HG03342 (cell line): Measurements from ENCODE around the gene JTB.

Experiments
- ATAC-seq: cut with Tn5 transposase; IDR thresholded peaks from one replicate; pipeline ENCODE4 v1.9.1; 2021; ENCODE audit warnings: mild to moderate bottlenecking, moderate library complexity; ENCODE audit not compliant: unreplicated experiment

The JTB gene

GRCh38 chr1:153933955-153934354 is 43.5 kb downstream of the JTB start:
- ATAC-seq: no peak

DNA sequence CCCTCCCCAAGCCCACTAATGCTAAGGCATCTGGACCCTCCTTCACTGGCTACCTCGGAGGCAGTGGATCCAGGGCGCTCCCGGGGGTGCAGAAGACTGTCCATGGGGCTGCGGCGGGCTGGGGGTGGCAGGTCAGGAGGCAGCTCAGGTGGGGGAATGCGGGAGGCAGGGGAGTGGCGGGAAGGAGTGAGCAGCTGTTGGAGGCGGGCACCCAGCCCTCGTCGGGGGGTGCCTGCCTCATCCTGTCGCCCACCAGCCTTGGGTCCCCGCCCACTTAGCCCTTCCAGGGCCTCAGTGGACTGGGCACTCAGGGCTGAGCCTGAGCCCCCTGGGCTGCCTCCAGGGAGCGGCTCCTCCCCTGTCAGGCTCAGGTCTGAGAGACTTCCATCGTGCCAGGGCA is 44.0 kb downstream of the JTB start:
- ATAC-seq: no peak

DNA sequence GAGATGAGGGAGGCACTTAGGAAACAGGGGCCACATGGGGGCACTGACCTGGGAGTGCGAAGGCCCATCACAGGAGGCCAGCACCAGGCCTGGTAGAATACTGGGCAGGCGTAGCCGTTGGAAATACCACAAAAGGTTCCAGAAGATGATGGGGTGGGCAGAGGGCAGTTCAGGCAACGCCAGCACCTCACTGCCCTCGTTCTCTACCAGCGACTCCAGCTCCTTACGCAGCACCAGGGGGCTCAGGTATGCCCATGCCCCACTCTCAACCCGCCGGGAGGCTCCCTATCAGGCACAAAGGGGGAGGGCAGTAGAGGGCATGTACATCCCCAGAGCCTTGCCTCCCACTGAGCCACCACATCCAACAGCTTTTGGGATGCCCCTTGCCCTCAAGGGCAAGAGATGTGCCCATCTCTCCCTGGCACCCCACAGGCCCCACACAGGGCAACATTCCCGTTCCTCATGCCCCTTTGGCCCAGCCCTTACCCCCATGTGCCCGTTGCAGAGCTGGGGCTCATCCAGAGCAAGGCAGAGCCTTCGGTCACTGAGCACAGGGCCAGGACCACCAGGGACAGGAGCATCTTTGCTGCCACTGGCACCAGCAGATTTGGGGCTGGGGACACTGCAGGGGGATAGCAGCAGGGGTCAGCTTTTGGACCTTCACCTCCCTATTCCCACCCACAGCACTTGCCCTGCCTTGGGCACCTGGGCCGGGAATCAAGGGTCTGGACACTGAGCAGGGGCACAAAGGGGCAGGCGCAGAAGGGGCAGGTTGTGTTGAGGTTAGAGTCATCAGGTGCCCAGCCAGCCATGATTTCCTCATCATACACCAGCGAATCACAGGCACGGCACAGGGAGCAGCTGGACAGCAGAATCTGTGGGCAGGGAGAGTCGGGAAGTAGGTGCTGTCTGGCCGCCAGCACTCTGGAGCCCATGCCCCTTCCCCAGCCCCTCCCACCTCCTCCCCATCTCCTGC is 45.0 kb downstream of the JTB start:
- no peak for ATAC-seq

GRCh38 chr1:153929981-153930948 is 47.2 kb downstream of the JTB start:
- ATAC-seq: no peak

GRCh38 chr1:153929426-153929825 is 48.0 kb downstream of the JTB start:
- ATAC-seq: no peak

DNA sequence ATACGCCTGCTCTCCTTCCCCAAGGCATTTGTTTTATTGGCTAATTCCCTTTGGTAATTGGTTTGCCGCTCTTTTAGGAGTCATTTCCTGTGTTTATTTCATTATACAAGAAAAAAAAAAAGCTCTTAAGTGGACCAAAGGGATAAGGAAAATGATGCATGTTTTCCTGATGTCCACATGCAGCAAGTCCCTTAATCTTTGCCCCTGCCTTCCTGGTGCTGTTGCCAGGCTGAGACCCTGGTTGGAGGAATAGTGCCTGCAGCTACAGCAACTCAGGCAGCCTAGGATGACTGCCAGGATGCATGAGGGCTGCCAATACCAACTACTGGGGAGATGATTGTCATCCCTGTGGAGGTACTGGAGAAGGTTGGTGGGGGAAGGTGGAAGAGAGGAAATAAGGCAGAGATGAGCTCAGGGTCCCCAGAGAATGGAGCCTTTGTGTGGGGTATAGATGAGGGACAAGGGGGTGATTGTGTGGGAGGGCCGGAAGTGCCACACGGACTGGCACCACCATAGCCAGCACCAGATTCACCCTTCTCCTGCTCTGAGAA is 48.6 kb downstream of the JTB start:
- ATAC-seq: no peak

- ATAC-seq: no peak
Observed at GRCh38 chr1:153928245-153928644, 49.2 kb downstream of the JTB start.

DNA sequence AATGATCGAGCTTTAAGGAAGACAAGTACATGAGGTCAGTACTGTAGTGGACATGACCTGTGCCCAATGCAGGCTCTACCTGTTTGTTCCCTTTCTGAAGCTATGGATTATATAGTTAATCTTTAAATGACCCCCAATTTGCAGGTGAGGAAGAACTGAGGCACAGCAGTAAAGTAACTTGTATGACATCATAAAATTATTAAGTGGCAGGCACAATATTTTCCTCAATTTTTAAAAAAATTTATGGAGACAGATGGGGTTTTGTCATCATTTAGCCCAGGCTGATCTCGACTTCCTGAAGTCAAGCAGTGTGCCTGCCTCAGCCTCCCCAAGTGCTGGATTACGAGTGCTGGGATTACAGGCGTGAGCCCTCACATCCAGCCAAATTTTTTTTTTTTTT is 51.1 kb downstream of the JTB start:
- ATAC-seq: no peak
